ENCODE measurements around the gene BIRC7. TPM values are rescaled to one million over a fixed set of nuclear protein-coding genes. Genes with fewer than 3 reads are reported as not detected.

The BIRC7 gene
- polyA plus RNA-seq, 3 donors = 0.21 TPM; not detected in 2

- Histone ChIP-seq H3K4me1 (ENCODE audit: control insufficient read depth in 1 of 2, insufficient read depth in 2 of 2, low read length in 2 of 2) (no peaks in the 10 kb centered on the region), H2AFZ (ENCODE audit: insufficient read depth, low read depth, low read length, poor library complexity, severe bottlenecking) (no peak overlapping the region), H4K20me1 (ENCODE audit: insufficient read depth, low read length) (no peaks in the 10 kb centered on the region), H3K36me3 (replicated peaks in 1 of 2; ENCODE audit: control insufficient read depth in 1 of 2, insufficient read depth in 2 of 2, low read length in 2 of 2) (no peaks in the 10 kb centered on the region), H3K4me2 (replicated peaks; ENCODE audit: extremely low read depth, low read length, poor library complexity, severe bottlenecking) (no peak overlapping the region), H3K27me3 (ENCODE audit: control insufficient read depth in 2 of 2, insufficient read depth in 2 of 2, low read length in 2 of 2) (peaks cover 17 to 50% of the 10 kb centered on the region in 2 donors), H3K27ac (ENCODE audit: low read depth in 1 of 2, low read length in 2 of 2) (no peak overlapping the region), H3K9ac (ENCODE audit: insufficient read depth, low read length, poor library complexity, severe bottlenecking) (no peak overlapping the region), H3K4me3 (replicated peaks in 1 of 3; ENCODE audit: low read depth in 2 of 3, low read length in 3 of 3) (no peak overlapping the region), H3K9me3 (replicated peaks in 1 of 2; ENCODE audit: control insufficient read depth in 1 of 2, insufficient read depth in 1 of 2, low read length in 2 of 2) (peaks cover 0 to 11% of the 10 kb centered on the region in 2 donors), H3K79me2 (ENCODE audit: insufficient read depth, low read length) (no peaks in the 10 kb centered on the region)
- Mint-ChIP-seq H3K4me3 (peak overlapping the region in 1 of 2 donors; percentile 82), H3K36me3 (no peaks in the 10 kb centered on the region), H3K4me1 (no peaks in the 10 kb centered on the region), H3K27ac (no peak overlapping the region), H3K9me3 (peaks cover 0 to 16% (median 0%) of the 10 kb centered on the region in 7 donors), H3K27me3 (ENCODE audit: low read depth in 3 of 3) (peaks cover 54 to 80% (median 57%) of the 10 kb centered on the region in 3 donors)
- no peak for DNase-seq
- no peak for TF ChIP-seq CTCF (IDR thresholded peaks at IDR 0.05)
- intact Hi-C loops (cut with micrococcal nuclease) = no loop called here
- 76% methylated on average over 6 of the region's 8 CpGs for WGBS (ENCODE audit: insufficient coverage)
These were observed 16.6 kb downstream of the BIRC7 start for GRCh38 chr20:63252284-63252711.

- Histone ChIP-seq H3K27ac (ENCODE audit: low read depth in 1 of 2, low read length in 2 of 2) (no peak overlapping the region), H3K79me2 (ENCODE audit: insufficient read depth, low read length) (no peaks in the 10 kb centered on the region), H4K20me1 (ENCODE audit: insufficient read depth, low read length) (no peaks in the 10 kb centered on the region), H3K27me3 (ENCODE audit: control insufficient read depth in 2 of 2, insufficient read depth in 2 of 2, low read length in 2 of 2) (peaks cover 17 to 43% of the 10 kb centered on the region in 2 donors), H3K4me1 (ENCODE audit: control insufficient read depth in 1 of 2, insufficient read depth in 2 of 2, low read length in 2 of 2) (no peaks in the 10 kb centered on the region), H3K4me3 (replicated peaks in 1 of 3; ENCODE audit: low read depth in 2 of 3, low read length in 3 of 3) (no peak overlapping the region), H3K4me2 (replicated peaks; ENCODE audit: extremely low read depth, low read length, poor library complexity, severe bottlenecking) (no peak overlapping the region), H3K36me3 (replicated peaks in 1 of 2; ENCODE audit: control insufficient read depth in 1 of 2, insufficient read depth in 2 of 2, low read length in 2 of 2) (no peaks in the 10 kb centered on the region), H3K9ac (ENCODE audit: insufficient read depth, low read length, poor library complexity, severe bottlenecking) (no peak overlapping the region), H2AFZ (ENCODE audit: insufficient read depth, low read depth, low read length, poor library complexity, severe bottlenecking) (no peak overlapping the region), H3K9me3 (replicated peaks in 1 of 2; ENCODE audit: control insufficient read depth in 1 of 2, insufficient read depth in 1 of 2, low read length in 2 of 2) (peaks cover 0 to 11% of the 10 kb centered on the region in 2 donors)
- peak overlapping the region in 1 of 2 donors; percentile 82 for H3K4me3 Mint-ChIP-seq
- no peak overlapping the region for H3K27ac Mint-ChIP-seq
- no peaks in the 10 kb centered on the region for H3K36me3 Mint-ChIP-seq
- intact Hi-C loops (cut with micrococcal nuclease) = no loop called here
- DNase-seq = no peak
- WGBS (ENCODE audit: insufficient coverage) = 9% methylated on average over 16 of the region's 16 CpGs
- TF ChIP-seq CTCF (IDR thresholded peaks at IDR 0.05) = no peak
- peaks cover 0 to 16% (median 0%) of the 10 kb centered on the region in 7 donors for H3K9me3 Mint-ChIP-seq
- H3K27me3 Mint-ChIP-seq (ENCODE audit: low read depth in 3 of 3) = peaks cover 56 to 75% (median 57%) of the 10 kb centered on the region in 3 donors
- H3K4me1 Mint-ChIP-seq = no peaks in the 10 kb centered on the region
These were observed 17.3 kb downstream of the BIRC7 start for GRCh38 chr20:63253065-63253437.

All from CD14-positive monocyte (primary cell).